H4 (cell line): ENCODE data around the gene CYP1A1. TPM values are rescaled to one million over a fixed set of nuclear protein-coding genes. Genes with fewer than 3 reads are reported as not detected.
"Not testable (repeated sequence)": the region's sequence is repeated elsewhere in the genome, so short reads cannot be mapped to it uniquely, and the experiment has no call there.

Experiments
- DNase-seq: peaks from one replicate; pipeline ENCODE4 v3.0.0-alpha.2; 2015; ENCODE audit warnings: low spot score
- total RNA-seq: library from RNA; depleted of rRNA; stranded (reverse); fragments of >200 nt; shearing (Covaris generic); gene quantifications from 2 replicates; pipeline ENCODE4 v1.2.3, GENCODE V29; 2014

CYP1A1 gene
- total RNA-seq, 1 experiment from 2014 or later, result 2.3 TPM

- DNase-seq, result no peak
Observed at GRCh38 chr15:74735305-74735704, 10.0 kb upstream of the CYP1A1 start.

GRCh38 chr15:74733269-74733668 lies 7.9 kb upstream of the CYP1A1 start:
- DNase-seq, result no peak

- DNase-seq, result no peak
Observed at GRCh38 chr15:74732846-74733245, 7.5 kb upstream of the CYP1A1 start.

- DNase-seq, result no peak
Observed at GRCh38 chr15:74730619-74731316, 5.4 kb upstream of the CYP1A1 start.

GRCh38 chr15:74729372-74729771 lies 4.0 kb upstream of the CYP1A1 start:
- DNase-seq, result not testable (repeated sequence)

- not testable (repeated sequence) for DNase-seq
Observed at GRCh38 chr15:74728699-74729098, 3.4 kb upstream of the CYP1A1 start.

- DNase-seq, result no peak
Observed at GRCh38 chr15:74727727-74728126, 2.4 kb upstream of the CYP1A1 start.

GRCh38 chr15:74726774-74727164 lies 1.4 kb upstream of the CYP1A1 start:
- DNase-seq, result no peak

- DNase-seq, result no peak
Observed at GRCh38 chr15:74725845-74726773, 781 bp upstream of the CYP1A1 start.

- DNase-seq, result no peak
Observed at GRCh38 chr15:74724570-74725224, 631 bp downstream of the CYP1A1 start.

- peak; percentile 50 for DNase-seq
Observed at GRCh38 chr15:74723754-74724334, 1.5 kb downstream of the CYP1A1 start.

- no peak for DNase-seq
Observed at GRCh38 chr15:74723187-74723586, 2.1 kb downstream of the CYP1A1 start.

- DNase-seq, result no peak
Observed at GRCh38 chr15:74722591-74722990, 2.7 kb downstream of the CYP1A1 start.

- DNase-seq, result no peak
Observed at GRCh38 chr15:74716651-74717050, 8.7 kb downstream of the CYP1A1 start.

- DNase-seq, result no peak
Observed at GRCh38 chr15:74712311-74712710, 13.0 kb downstream of the CYP1A1 start.

GRCh38 chr15:74710319-74711094 lies 14.8 kb downstream of the CYP1A1 start:
- DNase-seq, result no peak

GRCh38 chr15:74709892-74710291 lies 15.4 kb downstream of the CYP1A1 start:
- no peak for DNase-seq

GRCh38 chr15:74709011-74709410 lies 16.3 kb downstream of the CYP1A1 start:
- no peak for DNase-seq

GRCh38 chr15:74696808-74697207 lies 28.5 kb downstream of the CYP1A1 start:
- no peak for DNase-seq

GRCh38 chr15:74696398-74696729 lies 29.0 kb downstream of the CYP1A1 start:
- no peak for DNase-seq
